ENCODE results near the gene CYP27C1.
A peak's percentile ranks its signal among the peaks of the same experiment; 100 is the strongest.
"Not testable (repeated sequence)": the region's sequence is repeated elsewhere in the genome, so short reads cannot be mapped to it uniquely, and the experiment has no call there.

Gene CYP27C1

DNA sequence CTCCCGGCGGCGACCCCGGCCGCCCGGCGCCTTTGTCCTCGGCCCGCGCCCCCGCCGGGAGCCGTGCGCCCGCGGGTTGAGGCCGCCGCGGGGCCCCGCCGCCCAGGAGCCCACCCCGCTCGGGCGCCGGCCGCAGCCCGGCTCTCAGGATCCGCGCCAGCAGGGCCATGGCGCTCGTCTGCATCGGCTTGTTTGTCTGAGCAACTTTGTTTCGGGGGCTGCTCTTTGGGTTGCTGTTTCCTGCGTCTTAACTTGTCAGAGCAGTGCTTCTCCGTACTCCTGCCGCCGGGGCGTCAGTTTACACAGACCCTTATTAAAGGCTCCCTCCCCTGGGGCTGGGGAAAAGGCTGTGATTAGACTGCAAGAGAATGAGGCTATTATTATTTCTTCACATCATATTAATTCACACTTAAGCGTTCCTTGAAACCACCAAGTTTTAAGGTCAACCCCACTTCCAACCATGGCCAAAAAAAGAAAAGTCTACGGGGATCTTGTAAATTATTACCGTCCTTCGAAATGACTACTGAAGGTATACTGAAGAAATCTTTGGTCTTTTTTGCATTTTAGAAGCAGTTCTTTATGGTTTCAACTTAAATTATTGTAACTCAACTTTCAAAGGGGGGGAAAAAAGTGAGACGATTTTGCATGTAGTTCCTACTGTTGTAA is at the start of gene CYP27C1:
TSS of gene CYP27C1 (minus strand) at position 198 of the 666 bp plus-strand sequence. CDS start at position 169, 29 bp downstream.
- DNase-seq, result peak in 1 of 2 experiments; percentile 27

- no peak for DNase-seq
Observed at GRCh38 chr2:127261804-127262406, 41.8 kb upstream of the CYP27C1 start.

GRCh38 chr2:127259355-127259754 is 39.3 kb upstream of the CYP27C1 start:
- no peak for DNase-seq

- no peak for DNase-seq
Observed at GRCh38 chr2:127256866-127257265, 36.8 kb upstream of the CYP27C1 start.

GRCh38 chr2:127256381-127256780 is 36.3 kb upstream of the CYP27C1 start:
- DNase-seq, result no peak

GRCh38 chr2:127255721-127256120 is 35.6 kb upstream of the CYP27C1 start:
- no peak for DNase-seq

- no peak for DNase-seq
Observed at GRCh38 chr2:127255146-127255545, 35.0 kb upstream of the CYP27C1 start.

DNA sequence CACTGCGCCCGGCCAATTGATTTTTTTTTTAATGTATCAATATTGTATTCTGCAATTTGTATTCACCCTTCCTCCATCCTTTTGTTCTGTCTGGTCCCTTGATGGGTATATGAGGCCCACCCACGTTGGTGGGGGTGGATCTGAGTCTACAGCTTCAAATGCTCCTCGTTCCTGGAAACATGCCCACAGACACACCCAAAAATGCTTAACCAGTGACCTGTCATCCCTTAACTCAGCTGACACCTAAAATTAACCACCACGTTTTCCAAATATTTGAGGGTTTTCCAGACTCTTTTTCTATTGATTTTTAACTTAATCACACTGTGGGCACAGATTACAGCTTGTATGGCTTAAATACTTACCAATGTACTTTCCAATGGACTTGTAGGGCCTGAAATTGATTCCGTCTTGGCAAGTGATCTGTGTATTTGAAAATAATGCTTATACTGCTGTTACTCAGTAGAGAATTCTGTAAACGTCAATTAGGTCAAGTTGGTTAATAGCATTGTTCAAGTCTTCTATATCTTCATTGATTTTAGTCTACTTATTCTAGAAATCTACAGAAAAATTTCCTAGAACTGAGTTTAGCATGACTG is 34.4 kb upstream of the CYP27C1 start:
- no peak for DNase-seq

GRCh38 chr2:127241184-127241583 is 21.1 kb upstream of the CYP27C1 start:
- DNase-seq, result not testable (repeated sequence)

- DNase-seq, result no peak
Observed at GRCh38 chr2:127239395-127239794, 19.3 kb upstream of the CYP27C1 start.

- not testable (repeated sequence) for DNase-seq
Observed at GRCh38 chr2:127237768-127238167, 17.7 kb upstream of the CYP27C1 start.

DNA sequence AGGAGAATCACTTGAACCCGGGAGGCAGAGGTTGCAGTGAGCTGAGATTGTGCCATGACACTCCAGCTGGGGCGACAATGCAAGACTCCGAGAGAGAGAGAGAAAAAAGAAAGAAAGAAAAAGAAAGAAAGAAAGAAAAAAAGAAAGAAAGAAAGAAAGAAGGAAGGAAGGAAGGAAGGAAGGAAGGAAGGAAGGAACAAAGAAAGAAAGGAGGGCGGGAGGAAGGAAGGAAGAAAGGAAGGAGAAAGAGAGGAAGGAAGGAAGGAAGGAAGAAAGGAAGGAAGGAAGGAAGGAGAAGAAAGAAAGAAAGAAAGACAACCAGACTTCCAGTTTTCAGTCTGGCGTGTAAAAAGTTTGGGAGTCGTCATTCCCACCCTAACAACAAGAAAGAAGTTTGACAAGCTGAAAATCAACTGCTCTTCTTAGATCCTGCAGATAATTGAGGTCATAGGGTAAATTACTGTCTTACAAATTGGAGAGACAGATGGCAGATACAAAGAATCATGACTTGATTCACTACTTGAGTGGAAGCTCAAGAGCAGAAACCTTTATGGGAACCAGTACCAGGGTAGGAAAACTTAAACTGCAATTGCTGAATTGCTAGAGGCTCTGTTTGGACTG is 15.1 kb upstream of the CYP27C1 start:
- DNase-seq, result no peak

- DNase-seq, result no peak
Observed at GRCh38 chr2:127233710-127234109, 13.6 kb upstream of the CYP27C1 start.

- DNase-seq, result no peak
Observed at GRCh38 chr2:127231130-127231865, 11.2 kb upstream of the CYP27C1 start.

DNA sequence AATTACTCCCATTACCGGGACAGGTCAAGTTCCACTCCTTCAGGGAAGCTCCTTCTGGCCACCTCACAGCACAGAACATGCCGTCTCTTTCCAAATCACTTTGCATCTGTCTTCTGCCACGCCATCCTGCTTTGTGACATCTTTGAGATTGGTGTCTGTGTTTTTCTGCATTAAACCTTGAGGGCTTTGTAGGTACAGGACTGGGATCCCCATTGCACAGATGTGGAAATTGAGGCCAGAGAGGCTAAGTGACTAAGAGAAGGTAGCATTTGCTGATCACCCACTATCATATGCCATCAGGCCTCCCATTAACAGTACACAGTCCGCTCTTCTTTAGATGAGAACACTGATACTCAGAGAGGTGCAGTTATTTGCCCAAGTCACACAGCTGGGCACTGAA is 9.5 kb upstream of the CYP27C1 start:
- DNase-seq, result no peak

DNA sequence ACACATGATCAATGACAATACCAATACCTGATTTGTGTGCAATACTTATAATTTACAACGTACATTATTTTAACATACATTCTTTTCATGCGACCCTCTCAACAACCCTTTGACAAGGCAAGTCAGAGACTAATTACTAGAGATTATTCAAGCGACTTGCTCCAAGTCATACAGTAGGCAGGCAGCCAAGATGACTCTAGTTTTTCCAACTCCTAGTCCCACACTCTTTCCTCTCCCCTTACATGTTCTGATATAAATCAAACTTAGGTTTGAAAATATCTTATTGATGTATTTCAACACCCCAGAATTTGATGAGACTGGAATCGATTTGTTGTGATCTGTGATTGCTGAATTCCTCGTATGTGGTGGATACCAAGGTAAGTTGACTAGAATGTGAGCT is 8.0 kb upstream of the CYP27C1 start:
- no peak for DNase-seq

GRCh38 chr2:127227264-127227660 is 7.2 kb upstream of the CYP27C1 start:
- DNase-seq, result not testable (repeated sequence)

- peak; percentile 54 to 63 for DNase-seq
Observed at GRCh38 chr2:127226520-127227263, 6.6 kb upstream of the CYP27C1 start.

- DNase-seq, result no peak
Observed at GRCh38 chr2:127226132-127226519, 6.0 kb upstream of the CYP27C1 start.

- no peak for DNase-seq
Observed at GRCh38 chr2:127225186-127225960, 5.3 kb upstream of the CYP27C1 start.

DNA sequence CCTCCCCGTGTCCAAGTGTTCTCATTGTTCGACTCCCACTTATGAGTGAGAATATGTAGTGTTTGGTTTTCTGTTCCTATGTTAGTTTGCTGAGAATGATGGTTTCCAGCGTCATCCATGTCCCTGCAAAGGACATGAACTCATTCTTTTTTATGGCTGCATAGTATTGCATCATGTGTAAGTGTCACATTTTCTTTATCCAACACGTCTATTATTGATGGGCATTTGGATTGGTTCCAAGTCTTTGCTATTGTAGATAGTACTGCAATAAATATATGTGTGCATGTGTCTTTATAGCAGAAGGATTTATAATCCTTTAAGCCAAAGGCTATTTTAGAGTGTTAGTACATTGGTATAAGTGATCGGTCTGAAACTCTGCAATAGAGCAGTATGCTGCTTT is 4.0 kb upstream of the CYP27C1 start:
- DNase-seq, result not testable (repeated sequence)
